KBM-7 (cell line): ENCODE results near the gene RABEP1.
"Not testable (repeated sequence)": the region's sequence is repeated elsewhere in the genome, so short reads cannot be mapped to it uniquely, and the experiment has no call there.

Experiments
- DNase-seq: peaks from one replicate; pipeline ENCODE4 v3.0.0-alpha.2; 2015
- in situ Hi-C: fragments of 300-500 bp; cut with MboI; formaldehyde crosslinking; loops from 2 replicates; pipeline ENCODE4 v1.14.3; 2020; ENCODE audit warnings: low sequenced_read_pairs, low pct_unique_long_range_greater_than_20kb, mixed read lengths

RABEP1 gene

GRCh38 chr17:5413682-5414081 lies 131.6 kb downstream of the RABEP1 start:
- in situ Hi-C loops: no loop called here
- no peak for DNase-seq

DNA sequence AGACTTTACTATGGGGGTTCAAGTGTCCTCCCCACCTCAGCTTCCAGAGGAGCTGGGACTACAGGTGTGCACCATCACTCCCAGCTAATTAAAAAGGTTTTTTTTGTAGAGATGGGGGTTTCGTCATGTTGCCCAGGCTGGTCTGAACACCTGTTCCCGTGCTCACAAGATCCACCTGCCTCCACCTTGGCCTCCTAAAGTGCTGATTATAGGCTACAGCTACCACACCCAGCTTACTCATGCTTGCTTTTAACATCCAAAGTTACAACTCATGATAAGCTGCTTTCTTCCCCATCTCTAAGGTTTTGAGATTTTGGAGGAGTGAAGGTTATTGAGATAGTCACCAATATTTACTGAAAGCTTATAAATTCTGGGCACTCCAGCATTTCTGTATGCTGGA lies 134.8 kb downstream of the RABEP1 start:
- DNase-seq: no peak
- in situ Hi-C loops: no loop called here

DNA sequence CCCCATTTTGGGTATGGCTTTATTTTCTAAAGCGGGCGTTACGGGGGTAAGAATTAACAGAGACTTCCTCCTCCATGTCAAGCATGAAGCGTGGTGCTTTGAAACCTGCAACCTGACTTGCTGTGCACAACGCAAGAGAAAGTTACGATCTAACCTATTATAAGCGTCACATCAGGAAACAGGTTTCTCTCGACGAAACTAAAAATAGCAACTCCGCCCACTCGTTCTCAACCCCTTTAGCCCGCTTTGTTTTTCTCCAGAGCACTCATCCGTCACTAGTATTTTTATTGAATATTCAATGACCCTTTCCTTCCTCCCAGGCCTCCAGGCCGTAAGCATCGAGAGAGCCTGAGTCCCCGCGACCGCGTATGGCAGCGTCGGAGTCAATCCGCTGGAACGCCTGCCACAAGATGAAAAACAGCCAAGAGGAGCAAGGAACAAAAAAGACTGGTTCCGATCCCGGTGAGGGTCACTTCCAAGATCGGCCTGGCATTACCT lies 136.8 kb downstream of the RABEP1 start:
- DNase-seq: peak; percentile 92
- in situ Hi-C loops: no loop called here

DNA sequence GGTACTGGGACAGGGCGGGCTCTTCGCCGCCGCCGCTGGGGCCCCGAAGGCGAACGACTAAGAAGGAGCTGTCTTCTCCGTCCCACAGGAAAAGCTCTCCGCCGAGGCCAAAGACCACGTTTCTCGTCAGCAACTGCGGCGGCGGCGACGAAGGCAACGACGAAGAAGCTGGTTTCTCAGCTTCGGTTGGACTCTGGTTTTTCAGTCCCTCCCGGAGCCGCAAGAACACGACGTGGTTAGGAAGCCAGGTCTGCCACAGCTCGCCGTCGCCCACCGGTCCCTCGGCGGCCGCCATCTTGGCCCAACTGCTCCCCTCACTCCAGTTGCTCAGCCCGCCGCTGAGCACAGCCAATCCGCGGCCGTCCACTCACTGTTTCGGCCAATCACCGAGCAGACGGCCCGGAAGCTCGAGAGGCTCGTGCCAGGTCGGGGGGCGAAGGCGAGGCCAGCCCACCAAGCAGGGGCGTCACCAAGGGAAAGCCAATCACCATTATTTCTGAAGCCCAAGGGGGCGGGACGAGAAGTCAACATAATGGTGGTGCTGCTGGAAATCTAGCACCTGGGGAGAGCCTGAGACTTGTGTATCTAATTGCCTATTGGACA lies 137.4 kb downstream of the RABEP1 start, which contains the start of gene NUP88:
Gene NUP88, minus strand, starts transcription at position 307 of the 603 bp plus-strand sequence. Its CDS starts 12 bp downstream, at position 295.
- DNase-seq: peak; percentile 99
- in situ Hi-C loops: no loop called here

GRCh38 chr17:5419959-5420653 lies 138.0 kb downstream of the RABEP1 start, which contains the start of gene RPAIN:
TSS of gene RPAIN (plus strand) at chr17:5420182. CDS start at chr17:5420211, 29 bp downstream.
- in situ Hi-C loops: no loop called here
- DNase-seq: no peak

DNA sequence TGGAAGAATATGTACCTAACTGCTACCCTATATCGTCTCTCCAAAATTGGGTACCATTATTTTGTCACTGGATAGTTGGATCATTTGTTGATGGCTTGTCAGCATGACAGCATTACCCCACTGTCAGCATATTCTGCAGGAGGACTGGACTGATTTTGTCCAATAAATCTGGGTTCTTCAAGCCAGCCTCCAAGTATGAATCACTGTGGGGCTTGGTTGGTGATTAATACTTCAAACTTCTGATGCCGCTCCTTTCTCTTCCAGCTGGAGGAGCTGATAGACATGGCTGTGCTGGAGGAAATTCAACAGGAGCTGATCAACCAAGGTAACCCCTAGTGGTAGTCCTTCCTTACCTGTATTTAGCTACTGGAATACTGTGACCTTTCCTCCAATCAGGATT lies 140.4 kb downstream of the RABEP1 start:
- no peak for DNase-seq
- in situ Hi-C loops: no loop called here

DNA sequence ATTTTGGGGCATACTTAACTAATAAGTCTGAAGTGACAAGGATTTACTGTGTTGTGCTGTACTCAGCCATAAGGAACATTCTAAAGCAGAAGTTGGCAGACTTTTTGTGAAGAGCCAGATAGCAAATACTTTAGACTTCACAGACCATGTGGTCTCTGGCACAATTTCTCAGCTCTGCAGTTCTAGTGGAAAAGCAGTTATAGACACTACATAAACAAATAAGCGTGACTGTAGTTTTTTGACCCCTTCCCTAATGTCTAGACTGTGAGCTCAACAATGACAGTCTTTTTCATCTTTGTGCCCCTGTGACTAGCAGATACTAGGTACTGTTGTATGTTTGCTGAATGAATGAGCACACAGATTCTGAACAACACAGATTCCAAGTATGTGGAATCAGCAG lies 142.8 kb downstream of the RABEP1 start:
- in situ Hi-C loops: no loop called here
- DNase-seq: no peak

- no peak for DNase-seq
- in situ Hi-C loops: no loop called here
Measured at GRCh38 chr17:5425826-5426225, 143.7 kb downstream of the RABEP1 start.

DNA sequence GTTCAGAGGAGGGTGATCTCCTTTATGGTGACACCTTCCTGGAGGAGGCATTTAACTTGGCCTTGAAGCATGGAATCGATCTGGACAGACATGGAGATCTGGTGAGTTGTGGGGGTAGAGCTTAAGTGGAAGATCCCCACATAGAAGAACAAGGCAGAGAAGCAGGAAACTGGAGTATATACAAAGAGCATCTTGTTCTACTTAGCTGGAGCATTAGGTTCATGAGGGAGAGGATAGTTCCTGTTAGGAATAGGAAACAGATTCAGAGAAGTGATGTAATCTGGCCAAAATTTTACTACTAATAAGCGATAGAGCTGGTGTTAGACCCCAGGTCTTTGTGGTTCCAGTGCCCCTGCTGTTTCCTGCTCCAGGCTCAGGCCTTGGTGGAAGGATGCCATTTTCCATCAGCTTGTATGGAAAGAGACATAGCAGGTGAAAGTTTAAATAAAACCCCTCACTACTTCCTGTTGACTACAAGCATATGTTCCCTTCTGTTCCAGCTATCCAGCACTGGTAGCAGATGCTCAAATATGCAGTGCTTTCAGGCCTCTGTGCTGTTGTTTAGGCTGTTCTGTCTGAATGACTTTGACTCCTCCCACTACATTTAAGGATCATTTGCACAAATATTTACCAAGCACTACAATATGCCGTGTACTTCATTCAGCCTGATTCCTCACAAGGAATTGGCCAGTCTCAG lies 147.3 kb downstream of the RABEP1 start:
- DNase-seq: no peak
- in situ Hi-C loops: no loop called here

GRCh38 chr17:5430413-5430999 lies 148.4 kb downstream of the RABEP1 start:
- in situ Hi-C loops: no loop called here

GRCh38 chr17:5431234-5431633 lies 149.2 kb downstream of the RABEP1 start:
- in situ Hi-C loops: not testable (repeated sequence)

More at GRCh38 chr17:5430413-5430999, 148.4 kb downstream of the RABEP1 start:
- no peak for DNase-seq

GRCh38 chr17:5431949-5432556 lies 150.0 kb downstream of the RABEP1 start:
- in situ Hi-C loops: no loop called here
- peak; percentile 8 for DNase-seq

More at GRCh38 chr17:5431234-5431633, 149.2 kb downstream of the RABEP1 start:
- peak; percentile 18 for DNase-seq

GRCh38 chr17:5434984-5435383 lies 152.9 kb downstream of the RABEP1 start:
- in situ Hi-C loops: no loop called here
- DNase-seq: no peak
